ENCODE data around the gene SEC16A. TPM values are rescaled to one million over a fixed set of nuclear protein-coding genes. Genes with fewer than 3 reads are reported as not detected.

Gene SEC16A
- total RNA-seq, 4 donors from 2014 or later = 45.6 to 64.8 (median 56.5) TPM

GRCh38 chr9:136517012-136517743, 34.3 kb upstream of the SEC16A start:
- ATAC-seq (ENCODE audit: low FRiP score) (no peak), DNase-seq (ENCODE audit: low spot score) (no peak)
- TF ChIP-seq, protein P1, sequence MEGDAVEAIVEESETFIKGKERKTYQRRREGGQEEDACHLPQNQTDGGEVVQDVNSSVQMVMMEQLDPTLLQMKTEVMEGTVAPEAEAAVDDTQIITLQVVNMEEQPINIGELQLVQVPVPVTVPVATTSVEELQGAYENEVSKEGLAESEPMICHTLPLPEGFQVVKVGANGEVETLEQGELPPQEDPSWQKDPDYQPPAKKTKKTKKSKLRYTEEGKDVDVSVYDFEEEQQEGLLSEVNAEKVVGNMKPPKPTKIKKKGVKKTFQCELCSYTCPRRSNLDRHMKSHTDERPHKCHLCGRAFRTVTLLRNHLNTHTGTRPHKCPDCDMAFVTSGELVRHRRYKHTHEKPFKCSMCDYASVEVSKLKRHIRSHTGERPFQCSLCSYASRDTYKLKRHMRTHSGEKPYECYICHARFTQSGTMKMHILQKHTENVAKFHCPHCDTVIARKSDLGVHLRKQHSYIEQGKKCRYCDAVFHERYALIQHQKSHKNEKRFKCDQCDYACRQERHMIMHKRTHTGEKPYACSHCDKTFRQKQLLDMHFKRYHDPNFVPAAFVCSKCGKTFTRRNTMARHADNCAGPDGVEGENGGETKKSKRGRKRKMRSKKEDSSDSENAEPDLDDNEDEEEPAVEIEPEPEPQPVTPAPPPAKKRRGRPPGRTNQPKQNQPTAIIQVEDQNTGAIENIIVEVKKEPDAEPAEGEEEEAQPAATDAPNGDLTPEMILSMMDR (IDR thresholded peaks at IDR 0.05) = no peak

DNA sequence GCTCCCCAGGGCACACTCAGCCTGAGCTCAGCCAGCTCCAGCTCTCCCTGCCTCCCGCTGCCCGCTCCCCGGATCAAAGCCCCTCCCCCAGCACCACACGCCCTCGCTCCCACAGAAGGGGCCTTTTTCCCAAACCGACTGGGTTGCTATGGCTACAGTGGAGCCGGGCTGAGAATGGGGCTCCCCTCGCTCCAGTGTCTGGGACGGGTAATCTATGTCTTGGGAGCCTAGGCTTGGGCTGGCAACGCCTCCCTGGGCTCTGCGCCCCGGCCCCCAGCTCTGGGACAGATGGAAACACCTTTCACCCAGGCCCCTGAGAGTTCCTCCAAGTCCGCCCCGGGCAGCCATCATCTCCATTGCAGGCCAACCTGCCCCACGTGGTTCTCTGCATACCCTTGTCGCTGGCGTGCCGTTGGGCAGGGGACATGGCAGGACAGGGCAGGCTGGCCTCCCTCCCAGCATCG, 33.4 kb upstream of the SEC16A start:
- ATAC-seq (ENCODE audit: low FRiP score) (no peak), DNase-seq (ENCODE audit: low spot score) (no peak)
- TF ChIP-seq, protein P1 (IDR thresholded peaks at IDR 0.05) = no peak

GRCh38 chr9:136515276-136515675, 32.4 kb upstream of the SEC16A start:
- TF ChIP-seq, protein P1 (IDR thresholded peaks at IDR 0.05) = no peak
- no peak for ATAC-seq (ENCODE audit: low FRiP score)

DNA sequence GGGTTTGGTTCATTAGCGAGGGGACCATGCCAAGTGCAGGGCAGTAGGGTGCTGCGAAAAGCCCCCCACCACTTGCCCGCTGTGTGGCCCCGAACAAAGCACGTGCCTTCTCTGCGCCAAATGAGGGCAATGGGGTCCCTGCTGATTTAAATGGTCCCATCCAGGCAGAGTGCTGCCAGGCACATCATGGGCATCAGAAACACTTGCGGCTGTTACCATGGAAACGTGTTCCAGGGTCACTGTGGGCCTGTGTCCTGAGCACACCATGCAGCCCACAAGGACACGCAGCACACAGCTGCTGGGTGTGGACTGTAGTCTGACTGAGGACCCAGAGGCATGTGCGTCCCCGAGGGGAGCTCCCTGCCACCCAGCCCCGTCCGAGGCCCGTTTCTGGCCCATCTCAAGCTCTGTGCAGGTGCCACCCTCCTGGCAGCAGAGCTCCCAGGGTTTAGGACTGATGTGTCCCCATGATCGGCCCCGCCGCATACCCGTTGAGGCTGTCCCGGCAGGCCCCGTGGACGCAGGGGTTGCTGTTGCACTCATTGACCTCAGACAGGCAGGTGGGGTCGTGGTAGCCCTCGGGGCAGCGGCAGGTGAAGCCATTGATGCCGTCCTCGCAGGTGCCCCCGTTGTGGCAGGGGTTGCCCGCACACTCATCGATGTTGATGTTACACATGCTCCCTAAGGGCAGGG, 31.3 kb upstream of the SEC16A start:
- DNase-seq (ENCODE audit: low spot score) (no peak), ATAC-seq (ENCODE audit: low FRiP score) (no peak)
- TF ChIP-seq, protein P1 (IDR thresholded peaks at IDR 0.05) = no peak

More at GRCh38 chr9:136515276-136515675, 32.4 kb upstream of the SEC16A start:
- DNase-seq (ENCODE audit: low spot score) = no peak

DNA sequence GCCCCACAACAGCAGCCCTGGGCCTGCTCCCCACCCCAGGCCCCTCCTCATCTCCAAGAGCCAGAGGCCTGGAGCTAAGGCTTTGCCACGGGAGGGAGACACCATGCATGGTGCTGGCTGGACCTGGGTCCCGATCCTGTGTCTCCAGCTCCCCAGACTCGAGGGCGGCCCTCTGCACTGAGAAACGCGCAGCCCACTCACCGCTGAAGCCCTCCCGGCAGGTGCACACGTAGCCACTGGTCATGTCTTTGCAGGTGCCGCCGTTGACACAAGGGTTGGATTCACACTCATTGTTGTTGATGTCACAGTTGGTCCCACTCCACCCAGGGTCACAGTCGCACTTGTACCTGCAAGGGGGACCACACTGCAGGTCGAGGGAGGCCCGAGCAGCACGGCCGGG, 30.4 kb upstream of the SEC16A start:
- ATAC-seq (ENCODE audit: low FRiP score) (no peak), DNase-seq (ENCODE audit: low spot score) (no peak)
- TF ChIP-seq, protein P1 (IDR thresholded peaks at IDR 0.05) = no peak

DNA sequence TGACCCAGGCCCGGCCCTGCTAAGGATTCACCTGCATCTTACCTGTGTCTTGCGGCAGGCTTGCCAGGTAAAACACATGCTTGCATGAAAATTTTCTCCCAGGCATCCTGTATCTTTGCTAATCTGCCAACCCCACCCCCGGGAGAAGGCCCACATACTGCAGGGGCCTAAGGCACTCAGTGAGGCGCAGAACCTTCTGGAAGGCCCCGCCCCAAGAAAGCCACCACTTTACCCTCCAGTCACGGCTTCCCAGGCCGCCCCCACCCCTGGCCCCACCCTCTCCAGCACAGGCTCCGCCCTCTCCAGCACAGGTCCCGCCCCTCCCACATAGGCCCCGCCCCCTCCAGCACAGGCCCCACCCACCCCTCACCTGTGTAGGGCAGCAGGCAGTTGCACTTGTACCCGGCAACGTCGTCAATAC, 29.8 kb upstream of the SEC16A start:
- ATAC-seq (ENCODE audit: low FRiP score) = no peak
- TF ChIP-seq, protein P1 (IDR thresholded peaks at IDR 0.05) = no peak
- no peak for DNase-seq (ENCODE audit: low spot score)

Data from omental fat pad (tissue), 4 donors.